Mesendoderm (in vitro differentiated cells): ENCODE data around the gene C1orf53.
A peak's percentile ranks its signal among the peaks of the same experiment; 100 is the strongest.

Experiments
- DNase-seq: peaks from one replicate; pipeline ENCODE4 v3.0.0; 2013
- H2AK5ac ChIP-seq: 2 replicates; pipeline ENCODE4 v1.6.1; 2013; ENCODE audit warnings: low read length, inconsistent platforms
- H2BK120ac ChIP-seq: 2 replicates; pipeline ENCODE4 v1.6.1; 2013; ENCODE audit warnings: low read depth, mild to moderate bottlenecking, low read length, moderate library complexity, mixed read lengths
- H2BK15ac ChIP-seq: replicated peaks from 2 replicates; pipeline ENCODE4 v1.6.1; 2013; ENCODE audit warnings: low read depth, mild to moderate bottlenecking, moderate library complexity
- H2BK5ac ChIP-seq: 2 replicates; pipeline ENCODE4 v1.6.1; 2013; ENCODE audit warnings: low read length, inconsistent platforms
- H3K18ac ChIP-seq: 2 replicates; pipeline ENCODE4 v1.6.1; 2013; ENCODE audit warnings: mild to moderate bottlenecking, low read length, mixed read lengths
- H3K23ac ChIP-seq: one replicate; pipeline ENCODE4 v1.6.1; 2013; ENCODE audit warnings: low read length
- H3K27ac ChIP-seq: 2 replicates; pipeline ENCODE4 v1.5.1; 2013; ENCODE audit warnings: low read depth, mild to moderate bottlenecking, inconsistent platforms, low read length, moderate library complexity
- H3K27me3 ChIP-seq: 2 replicates; pipeline ENCODE4 v1.6.1; 2013; ENCODE audit warnings: low read length, control low read depth, mild to moderate bottlenecking, inconsistent platforms; ENCODE audit not compliant: insufficient read depth, poor library complexity
- H3K36me3 ChIP-seq: 2 replicates; pipeline ENCODE4 v1.6.1; 2013; ENCODE audit warnings: low read length, inconsistent platforms; ENCODE audit not compliant: control insufficient read depth, insufficient read depth
- H3K4ac ChIP-seq: one replicate; pipeline ENCODE4 v1.6.1; 2013; ENCODE audit warnings: low read depth, mild to moderate bottlenecking, low read length, moderate library complexity
- H3K4me1 ChIP-seq: 2 replicates; pipeline ENCODE4 v1.6.1; 2013; ENCODE audit warnings: low read depth, low read length, inconsistent platforms; ENCODE audit not compliant: control insufficient read depth
- H3K4me2 ChIP-seq: 2 replicates; pipeline ENCODE4 v1.6.1; 2013; ENCODE audit warnings: low read length
- H3K4me3 ChIP-seq: 2 replicates; pipeline ENCODE4 v1.5.1; 2013; ENCODE audit warnings: mild to moderate bottlenecking, low read length
- H3K56ac ChIP-seq: one replicate; pipeline ENCODE4 v1.6.1; 2013; ENCODE audit warnings: low read length
- H3K79me1 ChIP-seq: 2 replicates; pipeline ENCODE4 v1.6.1; 2013; ENCODE audit warnings: low read length, inconsistent platforms
- H3K79me2 ChIP-seq: 2 replicates; pipeline ENCODE4 v1.6.1; 2013; ENCODE audit warnings: mild to moderate bottlenecking, low read length; ENCODE audit not compliant: control insufficient read depth, insufficient read depth
- H3K9ac ChIP-seq: 2 replicates; pipeline ENCODE4 v1.6.1; 2013; ENCODE audit warnings: low read length, inconsistent platforms
- H4K5ac ChIP-seq: one replicate; pipeline ENCODE4 v1.6.1; 2013; ENCODE audit warnings: low read length
- H4K8ac ChIP-seq: one replicate; pipeline ENCODE4 v1.6.1; 2013; ENCODE audit warnings: low read depth, mild to moderate bottlenecking, control low read depth, low read length, moderate library complexity
- WGBS: extraction: QIAGEN DNeasy Blood & Tissue Kit; methylation state at CpG from one replicate; pipeline ENCODE4 v1.1.7; 2013; ENCODE audit warnings: low lambda C conversion rate, missing lambda C conversion rate; ENCODE audit not compliant: insufficient coverage; ENCODE audit errors: extremely low coverage; 5-methylcytosine and 5-hydroxymethylcytosine counted together

C1orf53 gene

GRCh38 chr1:197921235-197922069 lies 19.0 kb downstream of the C1orf53 start:
- peak; percentile 53 for DNase-seq
- H3K4ac ChIP-seq = no peak overlapping the region
- H3K4me2 ChIP-seq = peak overlapping the region; percentile 68
- H3K27ac ChIP-seq = no peak overlapping the region
- H3K18ac ChIP-seq = no peak overlapping the region
- H3K27me3 ChIP-seq = peaks cover 64% of the 10 kb centered on the region
- H3K36me3 ChIP-seq = no peaks in the 10 kb centered on the region
- no peak overlapping the region for H3K23ac ChIP-seq
- H3K79me2 ChIP-seq = no peaks in the 10 kb centered on the region
- H2BK120ac ChIP-seq = no peak overlapping the region
- H3K4me1 ChIP-seq = peaks cover under 1% of the 10 kb centered on the region
- H4K8ac ChIP-seq = no peak overlapping the region
- H3K56ac ChIP-seq = peak overlapping the region; percentile 26
- WGBS = no CpG with 5 or more reads among the region's 33 CpGs
- no peak overlapping the region for H2AK5ac ChIP-seq
- H2BK15ac ChIP-seq = no peak overlapping the region
- no peak overlapping the region for H4K5ac ChIP-seq
- peak overlapping the region; percentile 0 for H3K9ac ChIP-seq
- no peak overlapping the region for H2BK5ac ChIP-seq
- no peaks in the 10 kb centered on the region for H3K79me1 ChIP-seq
- H3K4me3 ChIP-seq = no peak overlapping the region

GRCh38 chr1:197922070-197922390 lies 19.6 kb downstream of the C1orf53 start:
- DNase-seq = no peak
- H3K23ac ChIP-seq = no peak overlapping the region
- H3K4ac ChIP-seq = no peak overlapping the region
- no peak overlapping the region for H3K4me2 ChIP-seq
- no peaks in the 10 kb centered on the region for H3K4me1 ChIP-seq
- H2AK5ac ChIP-seq = no peak overlapping the region
- H3K27me3 ChIP-seq = peaks cover 58% of the 10 kb centered on the region
- H4K5ac ChIP-seq = no peak overlapping the region
- no peak overlapping the region for H3K9ac ChIP-seq
- WGBS = no CpG with 5 or more reads among the region's 2 CpGs
- H3K27ac ChIP-seq = no peak overlapping the region
- no peaks in the 10 kb centered on the region for H3K79me2 ChIP-seq
- H2BK120ac ChIP-seq = no peak overlapping the region
- no peak overlapping the region for H3K18ac ChIP-seq
- no peak overlapping the region for H3K56ac ChIP-seq
- no peak overlapping the region for H2BK5ac ChIP-seq
- H3K79me1 ChIP-seq = no peaks in the 10 kb centered on the region
- no peak overlapping the region for H3K4me3 ChIP-seq
- H4K8ac ChIP-seq = no peak overlapping the region
- no peaks in the 10 kb centered on the region for H3K36me3 ChIP-seq
- H2BK15ac ChIP-seq = no peak overlapping the region

DNA sequence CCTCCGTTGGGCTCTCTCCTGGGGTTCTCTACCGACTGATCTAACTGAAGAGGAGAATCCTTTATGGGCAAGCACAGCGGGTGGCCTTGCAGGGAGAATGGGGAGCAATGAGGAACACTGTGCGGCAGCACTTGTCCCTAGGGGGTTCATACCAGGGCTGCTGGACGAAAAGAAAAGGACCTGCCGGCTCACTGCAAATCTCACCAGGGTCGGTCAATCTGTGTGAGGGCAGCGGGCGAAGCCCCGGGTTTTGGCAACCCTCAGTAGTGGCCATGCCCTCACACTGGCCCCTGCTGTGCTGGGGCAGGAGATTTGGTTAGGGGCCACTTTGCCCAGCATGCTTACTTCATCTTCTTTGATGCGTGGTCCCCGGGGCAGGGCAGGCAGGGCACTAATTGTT lies 20.6 kb downstream of the C1orf53 start:
- Histone ChIP-seq H3K56ac (no peak overlapping the region), H3K4me1 (no peaks in the 10 kb centered on the region)
- DNase-seq = no peak

GRCh38 chr1:197924516-197925123 lies 22.2 kb downstream of the C1orf53 start:
- WGBS = no CpG with 5 or more reads among the region's 4 CpGs
- Histone ChIP-seq H3K18ac (no peak overlapping the region), H3K23ac (no peak overlapping the region), H3K4ac (no peak overlapping the region), H2BK120ac (no peak overlapping the region), H4K8ac (no peak overlapping the region), H2AK5ac (no peak overlapping the region), H2BK15ac (no peak overlapping the region), H3K56ac (no peak overlapping the region), H3K79me2 (no peaks in the 10 kb centered on the region), H4K5ac (no peak overlapping the region), H3K27me3 (peaks cover 33% of the 10 kb centered on the region), H3K9ac (no peak overlapping the region), H3K4me3 (no peak overlapping the region), H3K27ac (no peak overlapping the region), H3K79me1 (no peaks in the 10 kb centered on the region), H3K36me3 (no peaks in the 10 kb centered on the region), H3K4me1 (no peaks in the 10 kb centered on the region), H3K4me2 (no peak overlapping the region), H2BK5ac (no peak overlapping the region)
- peak; percentile 71 for DNase-seq

More for the DNA sequence above, 20.6 kb downstream of the C1orf53 start:
- no peak overlapping the region for H3K23ac ChIP-seq
- H3K27me3 ChIP-seq = peaks cover 48% of the 10 kb centered on the region
- H3K4ac ChIP-seq = no peak overlapping the region
- no peak overlapping the region for H2AK5ac ChIP-seq
- H2BK15ac ChIP-seq = no peak overlapping the region
- no peak overlapping the region for H2BK5ac ChIP-seq
- H3K36me3 ChIP-seq = no peaks in the 10 kb centered on the region
- H4K8ac ChIP-seq = no peak overlapping the region
- no peaks in the 10 kb centered on the region for H3K79me1 ChIP-seq
- H3K27ac ChIP-seq = no peak overlapping the region
- no peak overlapping the region for H2BK120ac ChIP-seq
- H3K9ac ChIP-seq = no peak overlapping the region
- no peak overlapping the region for H3K18ac ChIP-seq
- no CpG with 5 or more reads among the region's 12 CpGs for WGBS
- no peak overlapping the region for H3K4me3 ChIP-seq
- H4K5ac ChIP-seq = no peak overlapping the region
- H3K4me2 ChIP-seq = no peak overlapping the region
- H3K79me2 ChIP-seq = no peaks in the 10 kb centered on the region

DNA sequence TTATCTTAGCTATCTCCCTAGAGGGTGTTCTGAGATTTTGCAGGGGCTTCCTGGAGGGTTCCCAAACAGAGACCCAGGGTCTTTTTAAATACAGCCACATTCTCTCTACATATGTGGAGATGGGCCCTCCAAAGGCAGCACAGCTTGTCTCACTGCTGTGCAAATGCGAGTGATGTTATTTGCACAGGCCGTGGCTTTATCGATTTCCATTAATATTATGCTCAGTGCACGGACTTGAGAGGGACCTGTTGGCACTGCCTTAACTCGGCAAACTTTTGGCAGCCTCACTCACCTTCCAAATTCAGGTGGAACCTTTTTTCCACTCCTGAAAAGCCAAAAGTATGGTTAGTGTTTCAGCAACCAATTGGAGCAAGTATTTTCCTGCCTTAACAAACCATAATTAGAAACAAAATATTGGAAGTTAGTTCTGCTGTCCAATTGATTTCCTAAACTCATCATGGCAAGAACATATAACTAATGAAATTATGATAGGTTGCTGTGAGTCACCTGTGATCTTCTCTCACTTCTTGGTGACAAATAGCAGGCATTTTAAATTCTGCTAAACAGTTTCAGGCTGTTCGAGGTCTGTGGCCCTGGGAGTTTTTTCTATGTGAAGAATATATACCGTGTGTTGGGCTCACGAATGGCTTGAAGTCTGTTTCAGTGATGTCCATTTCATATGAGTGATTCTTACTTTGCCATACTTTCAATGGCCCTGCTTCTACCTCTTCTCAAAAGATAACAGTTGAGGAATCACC lies 25.7 kb downstream of the C1orf53 start:
- H4K8ac ChIP-seq = no peak overlapping the region
- H2BK15ac ChIP-seq = no peak overlapping the region
- no CpG with 5 or more reads among the region's 8 CpGs for WGBS
- no peak overlapping the region for H3K23ac ChIP-seq
- no peak overlapping the region for H2BK120ac ChIP-seq
- no peak overlapping the region for H3K4ac ChIP-seq
- H2AK5ac ChIP-seq = no peak overlapping the region
- H4K5ac ChIP-seq = no peak overlapping the region
- H3K4me1 ChIP-seq = no peaks in the 10 kb centered on the region
- no peak overlapping the region for H3K9ac ChIP-seq
- H3K56ac ChIP-seq = no peak overlapping the region
- DNase-seq = no peak
- no peaks in the 10 kb centered on the region for H3K36me3 ChIP-seq
- H2BK5ac ChIP-seq = no peak overlapping the region
- H3K27me3 ChIP-seq = peaks cover 3% of the 10 kb centered on the region
- H3K27ac ChIP-seq = no peak overlapping the region
- H3K79me2 ChIP-seq = no peaks in the 10 kb centered on the region
- no peak overlapping the region for H3K4me2 ChIP-seq
- no peak overlapping the region for H3K18ac ChIP-seq
- no peaks in the 10 kb centered on the region for H3K79me1 ChIP-seq
- H3K4me3 ChIP-seq = no peak overlapping the region
